ENCODE data around the gene IPO4.
A peak's percentile ranks its signal among the peaks of the same experiment; 100 is the strongest.
"Not testable (repeated sequence)": the region's sequence is repeated elsewhere in the genome, so short reads cannot be mapped to it uniquely, and the experiment has no call there.

The IPO4 gene, protein sequence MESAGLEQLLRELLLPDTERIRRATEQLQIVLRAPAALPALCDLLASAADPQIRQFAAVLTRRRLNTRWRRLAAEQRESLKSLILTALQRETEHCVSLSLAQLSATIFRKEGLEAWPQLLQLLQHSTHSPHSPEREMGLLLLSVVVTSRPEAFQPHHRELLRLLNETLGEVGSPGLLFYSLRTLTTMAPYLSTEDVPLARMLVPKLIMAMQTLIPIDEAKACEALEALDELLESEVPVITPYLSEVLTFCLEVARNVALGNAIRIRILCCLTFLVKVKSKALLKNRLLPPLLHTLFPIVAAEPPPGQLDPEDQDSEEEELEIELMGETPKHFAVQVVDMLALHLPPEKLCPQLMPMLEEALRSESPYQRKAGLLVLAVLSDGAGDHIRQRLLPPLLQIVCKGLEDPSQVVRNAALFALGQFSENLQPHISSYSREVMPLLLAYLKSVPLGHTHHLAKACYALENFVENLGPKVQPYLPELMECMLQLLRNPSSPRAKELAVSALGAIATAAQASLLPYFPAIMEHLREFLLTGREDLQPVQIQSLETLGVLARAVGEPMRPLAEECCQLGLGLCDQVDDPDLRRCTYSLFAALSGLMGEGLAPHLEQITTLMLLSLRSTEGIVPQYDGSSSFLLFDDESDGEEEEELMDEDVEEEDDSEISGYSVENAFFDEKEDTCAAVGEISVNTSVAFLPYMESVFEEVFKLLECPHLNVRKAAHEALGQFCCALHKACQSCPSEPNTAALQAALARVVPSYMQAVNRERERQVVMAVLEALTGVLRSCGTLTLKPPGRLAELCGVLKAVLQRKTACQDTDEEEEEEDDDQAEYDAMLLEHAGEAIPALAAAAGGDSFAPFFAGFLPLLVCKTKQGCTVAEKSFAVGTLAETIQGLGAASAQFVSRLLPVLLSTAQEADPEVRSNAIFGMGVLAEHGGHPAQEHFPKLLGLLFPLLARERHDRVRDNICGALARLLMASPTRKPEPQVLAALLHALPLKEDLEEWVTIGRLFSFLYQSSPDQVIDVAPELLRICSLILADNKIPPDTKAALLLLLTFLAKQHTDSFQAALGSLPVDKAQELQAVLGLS

GRCh38 chr14:24188251-24189058, at the start of gene IPO4:
Gene IPO4, minus strand, starts transcription at chr14:24188816. Its CDS starts 29 bp downstream, at chr14:24188787.
- peak; percentile 89 for DNase-seq

DNA sequence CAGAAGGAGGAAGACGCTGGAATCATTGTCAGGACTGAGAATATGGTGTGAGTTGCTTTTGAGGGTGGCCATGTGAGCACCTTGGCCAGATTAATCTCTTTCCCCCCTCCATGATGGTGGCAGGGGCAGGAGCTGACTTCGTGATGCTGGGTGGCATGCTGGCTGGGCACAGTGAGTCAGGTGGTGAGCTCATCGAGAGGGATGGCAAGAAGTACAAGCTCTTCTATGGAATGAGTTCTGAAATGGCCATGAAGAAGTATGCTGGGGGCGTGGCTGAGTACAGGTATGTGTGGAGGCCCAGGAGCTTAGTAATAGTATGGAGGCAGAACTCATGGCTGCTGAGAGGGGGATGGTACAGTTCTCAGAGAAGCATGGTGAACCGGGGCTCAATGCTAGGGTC, 49.5 kb upstream of the IPO4 start:
- no peak for DNase-seq

DNA sequence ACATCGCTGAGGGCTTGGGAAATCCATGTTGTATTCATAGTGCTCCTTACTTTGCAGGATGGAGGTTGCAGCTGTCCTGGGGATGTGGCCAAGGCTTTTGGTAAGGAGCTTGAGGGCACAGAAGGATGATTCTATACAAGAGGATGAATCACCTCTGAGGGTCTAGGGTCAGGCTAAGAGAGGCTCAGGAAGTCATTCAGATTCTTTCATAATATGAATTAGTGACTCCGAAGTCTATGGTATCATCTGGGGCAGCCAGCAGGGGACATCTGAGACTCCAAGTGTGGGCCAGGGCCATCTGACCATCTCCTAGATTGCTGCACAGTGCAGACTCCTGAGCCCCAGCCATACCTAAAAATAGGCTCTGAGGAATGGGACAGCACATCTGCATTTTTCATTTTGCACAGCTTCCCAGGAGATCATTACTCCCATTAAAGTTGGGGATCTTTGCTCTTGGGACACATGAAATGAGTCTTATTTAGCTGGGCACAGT, 48.9 kb upstream of the IPO4 start:
- no peak for DNase-seq

DNA sequence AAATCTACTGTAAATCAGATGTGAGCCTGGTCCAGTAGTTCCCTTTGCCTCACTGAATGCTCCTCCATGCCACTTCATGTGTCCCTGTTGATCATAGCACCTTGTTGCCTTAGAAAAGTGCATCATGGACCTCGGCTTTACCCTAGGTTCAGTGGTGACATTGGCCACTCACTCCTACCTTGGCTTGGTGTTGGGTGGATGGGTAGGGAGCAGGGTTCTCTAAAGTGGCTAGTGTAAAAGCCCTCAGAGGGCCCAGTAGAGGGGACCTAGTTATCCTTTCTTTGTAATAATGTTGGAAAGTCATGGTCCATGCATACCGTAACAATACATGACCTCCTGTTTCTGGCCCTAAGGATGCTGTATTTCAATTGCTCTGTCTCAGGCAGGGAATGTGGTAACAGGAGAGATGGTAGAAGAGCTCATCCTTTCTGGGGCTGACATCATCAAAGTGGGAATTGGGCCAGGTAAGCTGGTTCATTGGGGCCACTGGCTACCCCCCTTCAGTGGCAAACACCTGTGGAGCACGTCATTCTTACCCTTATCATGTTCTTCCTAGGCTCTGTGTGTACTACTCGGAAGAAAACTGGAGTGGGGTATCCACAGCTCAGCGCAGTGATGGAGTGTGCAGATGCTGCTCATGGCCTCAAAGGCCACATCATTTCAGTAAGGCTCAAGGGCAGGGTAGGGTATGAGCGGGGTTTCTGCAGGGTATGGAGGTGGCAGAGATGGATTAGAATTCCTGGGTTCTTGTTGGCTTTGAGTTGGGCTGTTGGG, 48.3 kb upstream of the IPO4 start:
- DNase-seq = no peak

- no peak for DNase-seq
These were observed 47.4 kb upstream of the IPO4 start for GRCh38 chr14:24235804-24236688.

GRCh38 chr14:24234095-24235005, 45.7 kb upstream of the IPO4 start:
- DNase-seq = no peak

DNA sequence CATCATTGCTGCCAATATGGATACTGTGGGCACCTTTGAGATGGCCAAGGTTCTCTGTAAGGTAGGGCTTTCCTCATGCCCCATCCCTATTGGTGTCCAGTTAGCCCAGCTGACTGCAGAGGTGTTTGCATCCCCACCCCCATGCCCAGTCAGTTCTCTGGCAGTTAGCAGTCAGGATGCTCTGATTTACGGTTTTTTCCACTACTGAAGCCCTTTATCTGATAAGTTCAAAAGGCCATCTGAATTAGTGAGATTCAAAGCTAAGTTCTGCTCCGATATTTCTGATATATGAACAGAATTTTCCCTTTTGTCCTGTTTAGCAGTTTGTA, 44.9 kb upstream of the IPO4 start:
- DNase-seq = no peak

GRCh38 chr14:24232645-24233537, 44.3 kb upstream of the IPO4 start, which contains the start of gene GMPR2:
Gene GMPR2, plus strand, starts transcription at chr14:24232929. Its CDS starts 325 bp downstream, at chr14:24233254.
- DNase-seq = no peak

- peak; percentile 87 for DNase-seq
These were observed 43.6 kb upstream of the IPO4 start, which contains the start of gene NEDD8 for GRCh38 chr14:24232121-24232644. Gene NEDD8, minus strand, starts transcription at chr14:24232367. Its CDS starts 100 bp downstream, at chr14:24232267.

DNA sequence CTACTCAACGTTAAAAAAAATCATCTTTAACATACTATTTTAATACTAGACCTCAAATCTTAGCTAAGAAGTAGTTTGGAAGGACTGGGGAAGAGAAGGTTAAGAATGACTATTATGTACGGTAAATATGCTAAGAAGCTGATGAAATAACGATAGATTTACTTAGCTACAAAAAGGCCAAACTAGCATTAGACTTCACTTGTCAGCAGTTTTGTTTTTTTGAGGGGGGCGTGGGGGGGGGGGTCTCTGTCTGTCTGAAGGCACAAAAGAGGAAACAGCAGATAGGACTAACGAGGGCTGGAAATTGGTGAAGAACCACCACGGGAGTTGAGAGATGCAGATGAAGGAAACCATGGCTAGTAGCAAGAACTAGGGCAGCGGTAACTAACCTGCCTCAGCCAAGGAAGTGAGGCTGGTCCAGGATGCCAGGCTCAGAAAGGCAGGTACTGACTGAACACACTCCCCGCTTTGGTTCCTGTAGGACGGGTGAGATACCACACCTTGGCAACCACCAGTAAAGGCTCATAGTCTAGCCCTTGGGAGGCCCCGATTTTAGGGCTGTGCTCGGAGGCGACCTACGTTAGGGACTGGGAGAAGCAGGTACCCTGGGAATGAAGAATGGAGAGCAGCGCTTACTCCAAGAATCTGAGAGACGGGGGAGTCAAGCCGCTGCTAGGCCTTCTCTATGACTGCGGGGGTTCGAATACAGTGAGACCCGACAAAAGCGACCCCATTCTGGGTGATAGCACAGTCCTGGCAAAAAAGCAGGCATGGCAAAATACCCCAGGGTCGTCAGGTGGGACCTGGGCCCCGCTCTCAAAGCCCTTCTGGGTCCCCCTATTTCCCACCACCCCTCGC, 42.9 kb upstream of the IPO4 start:
- no peak for DNase-seq

- no peak for DNase-seq
These were observed 40.3 kb upstream of the IPO4 start for GRCh38 chr14:24228902-24229301.

DNA sequence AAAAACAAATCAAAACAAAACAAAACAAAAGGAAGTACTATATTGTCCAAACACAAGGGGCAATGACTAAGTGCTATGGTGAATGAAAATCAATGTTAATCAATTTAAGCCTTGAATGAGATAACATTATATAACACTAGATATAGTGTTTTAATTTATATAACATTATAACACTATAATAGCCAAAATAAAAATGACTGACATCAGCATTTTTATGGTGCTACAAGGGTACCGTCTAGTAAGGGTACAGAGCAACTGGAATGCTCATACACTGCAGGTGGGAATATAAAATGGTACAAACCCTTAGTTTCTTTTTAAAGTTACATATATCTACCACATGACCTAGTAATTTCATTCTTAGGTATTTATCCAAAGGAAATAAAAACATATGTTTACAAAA, 37.9 kb upstream of the IPO4 start:
- no peak for DNase-seq

DNA sequence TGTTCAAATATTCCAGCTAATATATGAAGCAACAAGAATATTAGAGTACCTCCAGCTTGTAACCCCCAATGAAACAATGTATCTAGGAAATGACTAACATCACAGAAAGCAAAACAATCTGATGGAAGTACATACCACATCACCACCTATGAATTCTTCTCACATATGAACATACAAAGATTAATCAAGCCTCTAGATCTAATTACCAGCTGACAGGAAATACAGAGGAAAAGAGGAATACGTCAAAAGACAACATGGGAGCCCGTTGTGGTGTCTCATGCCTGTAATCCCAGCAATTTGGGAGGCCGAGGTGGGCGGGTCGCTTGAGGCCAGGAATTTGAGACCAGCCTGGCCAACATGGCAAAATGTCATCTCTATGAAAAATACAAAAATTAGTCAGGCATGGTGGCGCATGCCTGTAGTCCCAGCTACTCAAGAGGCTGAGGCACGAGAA, 36.0 kb upstream of the IPO4 start:
- DNase-seq = no peak

DNA sequence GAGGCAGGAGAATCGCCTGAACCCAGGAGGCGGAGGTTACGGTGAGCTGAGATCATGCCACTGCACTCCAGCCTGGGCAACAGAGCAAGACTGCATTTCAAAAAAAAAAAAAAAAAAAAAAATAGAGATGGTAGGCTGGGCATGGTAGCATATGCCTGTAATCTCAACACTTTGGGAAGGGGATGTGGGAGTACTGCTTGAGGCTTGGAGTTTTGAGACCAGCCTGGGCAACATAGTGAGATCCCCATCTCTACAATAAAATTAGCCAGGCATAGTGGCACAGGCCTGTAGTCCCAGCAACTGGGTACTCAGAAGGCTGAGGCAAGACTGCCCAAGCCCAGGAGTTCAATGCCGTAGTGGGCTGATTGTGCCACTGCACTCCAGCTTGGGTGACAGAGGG, 34.4 kb upstream of the IPO4 start:
- not testable (repeated sequence) for DNase-seq

GRCh38 chr14:24219521-24219920, 30.9 kb upstream of the IPO4 start:
- no peak for DNase-seq

- no peak for DNase-seq
These were observed 30.5 kb upstream of the IPO4 start for GRCh38 chr14:24219080-24219479.

GRCh38 chr14:24216876-24217275, 28.3 kb upstream of the IPO4 start:
- DNase-seq = not testable (repeated sequence)
